ENCODE measurements around the gene OR10Z1. TPM values are rescaled to one million over a fixed set of nuclear protein-coding genes. Genes with fewer than 3 reads are reported as not detected.

OR10Z1 gene
- total RNA-seq, 1 experiment from 2014 or later, result not detected

- DNase-seq, result no peak
- Mint-ChIP-seq H3K9me3 (ENCODE audit: unreplicated experiment) (peaks cover 8% of the 10 kb centered on the region), H3K27ac (ENCODE audit: unreplicated experiment) (no peak overlapping the region), H3K27me3 (ENCODE audit: insufficient read depth, unreplicated experiment) (no peaks in the 10 kb centered on the region), H3K36me3 (ENCODE audit: insufficient read depth, unreplicated experiment) (no peaks in the 10 kb centered on the region), H3K4me1 (ENCODE audit: low read depth, unreplicated experiment) (no peaks in the 10 kb centered on the region), H3K4me3 (ENCODE audit: unreplicated experiment) (no peak overlapping the region)
- TF ChIP-seq CTCF (IDR thresholded peaks at IDR 0.05; ENCODE audit: insufficient read depth in 1 of 2, low read depth in 1 of 2, low read length in 1 of 2, severe bottlenecking in 1 of 2, unreplicated experiment in 1 of 2), result no peak
- BruUV-seq (replicated peaks), result no TSS peak
- Histone ChIP-seq H3K36me3 (ENCODE audit: control insufficient read depth, insufficient read depth, low read length) (no peaks in the 10 kb centered on the region), H3K4me1 (peaks cover 2% of the 10 kb centered on the region; the same call in 1 of the 2 replicates), H3K4me3 (ENCODE audit: low read depth, low read length) (no peak overlapping the region), H3K9me3 (peaks cover 3% of the 10 kb centered on the region; the same call in 1 of the 2 replicates), H3K27me3 (replicated peaks; ENCODE audit: control insufficient read depth, insufficient read depth, low read length) (no peaks in the 10 kb centered on the region)
- CTCF ChIA-PET, result no interaction called here
- intact Hi-C loops (cut with micrococcal nuclease; ENCODE audit: unreplicated experiment), result no loop called here
- POLR2A ChIA-PET, result no interaction called here
Measured at GRCh38 chr1:158586942-158587341, 18.1 kb upstream of the OR10Z1 start.

- intact Hi-C loops (cut with micrococcal nuclease; ENCODE audit: unreplicated experiment), result no loop called here
- no peaks in the 10 kb centered on the region for H3K9me3 ChIP-seq
- ChIA-PET POLR2A (no interaction called here), CTCF (no interaction called here)
- H3K27ac Mint-ChIP-seq (ENCODE audit: unreplicated experiment), result no peak overlapping the region
- H3K27me3 Mint-ChIP-seq (ENCODE audit: insufficient read depth, unreplicated experiment), result peaks cover 3% of the 10 kb centered on the region
- H3K36me3 Mint-ChIP-seq (ENCODE audit: insufficient read depth, unreplicated experiment), result no peaks in the 10 kb centered on the region
- H3K9me3 Mint-ChIP-seq (ENCODE audit: unreplicated experiment), result peaks cover 20% of the 10 kb centered on the region
- H3K4me1 Mint-ChIP-seq (ENCODE audit: low read depth, unreplicated experiment), result no peaks in the 10 kb centered on the region
- no peaks in the 10 kb centered on the region for H3K36me3 ChIP-seq (ENCODE audit: control insufficient read depth, insufficient read depth, low read length)
- no peak for DNase-seq
- H3K4me3 ChIP-seq (ENCODE audit: low read depth, low read length), result no peak overlapping the region
- H3K4me3 Mint-ChIP-seq (ENCODE audit: unreplicated experiment), result no peak overlapping the region
- no peaks in the 10 kb centered on the region for H3K27me3 ChIP-seq (replicated peaks; ENCODE audit: control insufficient read depth, insufficient read depth, low read length)
- no peaks in the 10 kb centered on the region for H3K4me1 ChIP-seq
- no peak for TF ChIP-seq CTCF (IDR thresholded peaks at IDR 0.05; ENCODE audit: insufficient read depth in 1 of 2, low read depth in 1 of 2, low read length in 1 of 2, severe bottlenecking in 1 of 2, unreplicated experiment in 1 of 2)
- BruUV-seq (replicated peaks), result no TSS peak
Measured at GRCh38 chr1:158600735-158601134, 4.3 kb upstream of the OR10Z1 start.

GRCh38 chr1:158607296-158607695 lies 2.2 kb downstream of the OR10Z1 start:
- CTCF ChIA-PET, result no interaction called here
- no peak for TF ChIP-seq CTCF (IDR thresholded peaks at IDR 0.05; ENCODE audit: insufficient read depth in 1 of 2, low read depth in 1 of 2, low read length in 1 of 2, severe bottlenecking in 1 of 2, unreplicated experiment in 1 of 2)
- H3K9me3 ChIP-seq, result no peaks in the 10 kb centered on the region

More at GRCh38 chr1:158607296-158607695, 2.2 kb downstream of the OR10Z1 start:
- no peak overlapping the region for H3K27ac Mint-ChIP-seq (ENCODE audit: unreplicated experiment)
- POLR2A ChIA-PET, result no interaction called here
- intact Hi-C loops (cut with micrococcal nuclease; ENCODE audit: unreplicated experiment), result no loop called here
- no peak overlapping the region for H3K4me3 Mint-ChIP-seq (ENCODE audit: unreplicated experiment)
- H3K4me1 Mint-ChIP-seq (ENCODE audit: low read depth, unreplicated experiment), result no peaks in the 10 kb centered on the region
- BruUV-seq (replicated peaks), result no TSS peak
- no peaks in the 10 kb centered on the region for H3K36me3 Mint-ChIP-seq (ENCODE audit: insufficient read depth, unreplicated experiment)
- no peaks in the 10 kb centered on the region for H3K27me3 ChIP-seq (replicated peaks; ENCODE audit: control insufficient read depth, insufficient read depth, low read length)
- no peak overlapping the region for H3K4me3 ChIP-seq (ENCODE audit: low read depth, low read length)
- no peaks in the 10 kb centered on the region for H3K9me3 Mint-ChIP-seq (ENCODE audit: unreplicated experiment)
- H3K4me1 ChIP-seq, result no peaks in the 10 kb centered on the region
- peaks cover 7% of the 10 kb centered on the region for H3K27me3 Mint-ChIP-seq (ENCODE audit: insufficient read depth, unreplicated experiment)
- no peaks in the 10 kb centered on the region for H3K36me3 ChIP-seq (ENCODE audit: control insufficient read depth, insufficient read depth, low read length)
- no peak for DNase-seq

Data from Caco-2 (cell line).